Measurements from ENCODE around the gene GABRG3.
"Not testable (repeated sequence)": the region's sequence is repeated elsewhere in the genome, so short reads cannot be mapped to it uniquely, and the experiment has no call there.

The GABRG3 gene

DNA sequence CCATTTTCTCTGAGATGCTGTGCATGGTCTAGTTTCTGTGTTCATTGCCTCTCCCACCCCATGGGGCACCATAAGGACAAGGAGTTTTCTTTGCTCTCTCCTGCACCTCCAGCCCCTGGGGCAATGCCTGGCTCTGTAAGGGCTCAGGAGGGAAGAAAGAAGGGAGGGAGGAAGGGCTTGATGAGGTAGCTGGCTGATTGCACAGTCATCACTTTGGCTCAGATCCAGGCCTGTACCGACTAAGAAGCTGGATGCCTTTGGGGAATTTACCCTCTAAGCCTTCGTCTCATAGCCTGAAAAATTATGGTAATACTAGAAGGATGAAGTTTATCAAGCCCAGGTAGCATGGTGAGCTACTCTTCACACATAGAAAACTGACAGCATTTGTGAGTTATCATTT is 382.9 kb downstream of the GABRG3 start:
- no peak for DNase-seq (ENCODE audit: extremely low read depth, low read depth)
- TF ChIP-seq, protein P1, sequence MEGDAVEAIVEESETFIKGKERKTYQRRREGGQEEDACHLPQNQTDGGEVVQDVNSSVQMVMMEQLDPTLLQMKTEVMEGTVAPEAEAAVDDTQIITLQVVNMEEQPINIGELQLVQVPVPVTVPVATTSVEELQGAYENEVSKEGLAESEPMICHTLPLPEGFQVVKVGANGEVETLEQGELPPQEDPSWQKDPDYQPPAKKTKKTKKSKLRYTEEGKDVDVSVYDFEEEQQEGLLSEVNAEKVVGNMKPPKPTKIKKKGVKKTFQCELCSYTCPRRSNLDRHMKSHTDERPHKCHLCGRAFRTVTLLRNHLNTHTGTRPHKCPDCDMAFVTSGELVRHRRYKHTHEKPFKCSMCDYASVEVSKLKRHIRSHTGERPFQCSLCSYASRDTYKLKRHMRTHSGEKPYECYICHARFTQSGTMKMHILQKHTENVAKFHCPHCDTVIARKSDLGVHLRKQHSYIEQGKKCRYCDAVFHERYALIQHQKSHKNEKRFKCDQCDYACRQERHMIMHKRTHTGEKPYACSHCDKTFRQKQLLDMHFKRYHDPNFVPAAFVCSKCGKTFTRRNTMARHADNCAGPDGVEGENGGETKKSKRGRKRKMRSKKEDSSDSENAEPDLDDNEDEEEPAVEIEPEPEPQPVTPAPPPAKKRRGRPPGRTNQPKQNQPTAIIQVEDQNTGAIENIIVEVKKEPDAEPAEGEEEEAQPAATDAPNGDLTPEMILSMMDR (IDR thresholded peaks at IDR 0.05; ENCODE audit: low read depth, low read length) = no peak

- TF ChIP-seq, protein P1 (IDR thresholded peaks at IDR 0.05; ENCODE audit: low read depth, low read length) = peak; percentile 85
- DNase-seq (ENCODE audit: extremely low read depth, low read depth) = no peak
Measured at GRCh38 chr15:27358751-27359434, 387.9 kb downstream of the GABRG3 start.

DNA sequence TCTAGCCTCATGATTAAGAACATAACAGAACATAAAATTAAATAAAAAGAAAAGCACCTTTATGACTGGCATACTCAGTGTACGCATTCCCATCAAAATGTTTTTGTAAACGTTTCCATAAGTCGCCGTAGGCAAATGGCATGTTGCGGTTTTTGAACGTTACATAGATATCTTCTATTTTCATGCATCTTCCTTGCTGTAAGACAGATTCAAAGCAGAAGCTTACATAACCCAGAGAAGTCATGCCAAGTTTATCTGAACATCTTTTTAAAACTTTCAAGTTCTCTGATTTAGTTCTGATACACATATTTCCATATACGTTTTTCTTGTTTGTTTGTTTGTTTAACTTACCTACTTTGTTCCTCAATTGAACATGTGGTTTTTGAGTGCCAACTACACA is 388.6 kb downstream of the GABRG3 start:
- TF ChIP-seq, protein P1 (IDR thresholded peaks at IDR 0.05; ENCODE audit: low read depth, low read length) = no peak
- DNase-seq (ENCODE audit: extremely low read depth, low read depth) = no peak

DNA sequence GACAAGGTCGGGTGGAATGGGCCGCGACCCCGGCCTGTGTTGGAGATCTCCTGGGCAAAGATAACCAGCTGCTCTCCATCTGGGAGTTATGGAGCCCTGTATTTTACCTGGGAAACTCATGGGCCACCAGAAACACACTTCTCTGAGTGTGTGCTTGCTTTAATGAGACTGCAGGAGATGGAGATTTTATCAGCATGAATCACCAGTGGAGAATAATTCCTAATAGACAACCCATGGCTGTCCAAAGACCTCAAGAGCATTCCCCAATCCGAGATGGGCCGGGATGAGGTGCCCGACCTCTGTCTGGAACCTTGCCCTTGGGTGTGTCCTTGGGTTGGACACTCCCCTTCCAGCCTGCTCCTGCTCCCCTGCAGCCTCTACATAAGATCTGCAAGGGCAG is 389.3 kb downstream of the GABRG3 start:
- DNase-seq (ENCODE audit: extremely low read depth, low read depth) = no peak
- TF ChIP-seq, protein P1 (IDR thresholded peaks at IDR 0.05; ENCODE audit: low read depth, low read length) = no peak

- TF ChIP-seq, protein P1 (IDR thresholded peaks at IDR 0.05; ENCODE audit: low read depth, low read length) = no peak
- no peak for DNase-seq (ENCODE audit: extremely low read depth, low read depth)
Measured at GRCh38 chr15:27361438-27361837, 390.5 kb downstream of the GABRG3 start.

DNA sequence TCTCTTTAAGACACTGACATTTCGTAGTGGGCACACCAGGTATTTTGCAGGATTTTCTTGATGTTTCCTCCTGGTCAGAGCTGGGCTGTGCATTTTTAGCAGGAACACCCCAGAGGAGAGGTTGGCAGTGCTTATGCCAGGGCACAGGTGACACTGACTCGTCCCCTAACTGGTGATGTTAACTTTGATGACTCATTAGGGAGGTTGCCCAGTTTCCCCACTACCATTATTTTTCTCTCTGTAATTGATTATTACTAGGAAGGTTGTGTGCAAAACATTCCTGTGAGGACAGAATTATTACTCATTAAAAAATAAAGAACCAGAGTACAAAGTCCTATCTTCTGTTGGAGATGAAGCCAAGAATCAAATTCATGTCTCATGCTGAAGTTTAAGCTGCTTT is 394.5 kb downstream of the GABRG3 start:
- DNase-seq (ENCODE audit: extremely low read depth, low read depth) = no peak
- TF ChIP-seq, protein P1 (IDR thresholded peaks at IDR 0.05; ENCODE audit: low read depth, low read length) = no peak

GRCh38 chr15:27377391-27377790 is 406.4 kb downstream of the GABRG3 start:
- DNase-seq (ENCODE audit: extremely low read depth, low read depth) = not testable (repeated sequence)

All from AG09319 (cell line).